ENCODE results near the gene SFRP2.

The SFRP2 gene

DNA sequence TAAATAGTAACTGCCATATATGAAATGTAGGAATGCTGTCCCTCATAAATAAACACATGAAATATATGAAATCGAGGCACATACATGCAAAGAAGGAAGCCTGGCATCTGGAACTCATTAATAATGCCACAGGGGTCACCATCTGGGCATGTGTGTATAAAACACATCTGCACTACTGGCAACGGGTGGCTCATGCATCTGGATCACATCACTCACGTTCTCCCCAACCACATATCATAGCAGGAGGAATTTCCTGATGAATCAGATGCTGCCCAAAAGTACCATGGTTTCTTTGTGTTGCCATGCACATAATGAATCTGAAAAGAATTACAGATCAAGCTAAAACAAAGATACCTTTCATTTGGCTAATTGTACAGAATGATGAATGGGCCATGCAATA lies 57.6 kb downstream of the SFRP2 start:
- Histone ChIP-seq H3K9me3 (ENCODE audit: control insufficient read depth, low read length) (no peaks in the 10 kb centered on the region), H3K27ac (ENCODE audit: insufficient read depth, low read depth, low read length, poor library complexity, severe bottlenecking) (no peak overlapping the region), H3K4me1 (ENCODE audit: control insufficient read depth, insufficient read depth, low read length) (no peaks in the 10 kb centered on the region), H3K4me3 (ENCODE audit: insufficient read depth, low read depth, low read length) (no peak overlapping the region), H3K36me3 (ENCODE audit: control insufficient read depth, insufficient read depth, low read length) (no peaks in the 10 kb centered on the region), H3K27me3 (ENCODE audit: control insufficient read depth, insufficient read depth, low read length, poor library complexity, severe bottlenecking) (no peaks in the 10 kb centered on the region)
- 86 to 95% methylated on average over 3 of the region's 3 CpGs for whole genome bisulfite sequencing, 2 experiments

Data from ectodermal cell (in vitro differentiated cells).